Measurements from ENCODE around the gene IL24. TPM values are rescaled to one million over a fixed set of nuclear protein-coding genes. Genes with fewer than 3 reads are reported as not detected.

The IL24 gene
- total RNA-seq, 1 donor from 2014 or later, result not detected

GRCh38 chr1:206951318-206952100 lies 54.3 kb downstream of the IL24 start:
- no peak for DNase-seq (ENCODE audit: low spot score)

GRCh38 chr1:206952171-206952570 lies 54.9 kb downstream of the IL24 start:
- no peak for DNase-seq (ENCODE audit: low spot score)

GRCh38 chr1:206953126-206953525 lies 55.9 kb downstream of the IL24 start:
- DNase-seq (ENCODE audit: low spot score), result no peak

- no peak for DNase-seq (ENCODE audit: low spot score)
Measured at GRCh38 chr1:206953626-206954025, 56.4 kb downstream of the IL24 start.

Other genes starting within 250 kb of the IL24 start
- 20.7 TPM for gene MAPKAPK2, start 212.5 kb upstream of the IL24 start, total RNA-seq (ENCODE audit: insufficient read depth, low replicate concordance)
- not detected for gene IL19, start 126.7 kb upstream of the IL24 start, total RNA-seq (ENCODE audit: insufficient read depth, low replicate concordance)
- not detected for gene IL10, start 124.9 kb upstream of the IL24 start, total RNA-seq (ENCODE audit: insufficient read depth, low replicate concordance)
- 2.2 TPM for gene IL20, start 31.8 kb upstream of the IL24 start, total RNA-seq (ENCODE audit: insufficient read depth, low replicate concordance)
- gene FCMR, start 24.5 kb downstream of the IL24 start, total RNA-seq (ENCODE audit: insufficient read depth, low replicate concordance), result not detected
- 5.8 TPM for gene PIGR, start 49.0 kb downstream of the IL24 start, total RNA-seq (ENCODE audit: insufficient read depth, low replicate concordance)
- gene FCAMR, start 73.0 kb downstream of the IL24 start, total RNA-seq (ENCODE audit: insufficient read depth, low replicate concordance), result 2.2 TPM
- gene C1orf116, start 135.3 kb downstream of the IL24 start, total RNA-seq (ENCODE audit: insufficient read depth, low replicate concordance), result 2.2 TPM
- gene YOD1, start 153.8 kb downstream of the IL24 start, total RNA-seq (ENCODE audit: insufficient read depth, low replicate concordance), result 24.6 TPM
- 7.2 TPM for gene PFKFB2, start 155.8 kb downstream of the IL24 start, total RNA-seq (ENCODE audit: insufficient read depth, low replicate concordance)
- 2.9 TPM for gene C4BPB, start 191.4 kb downstream of the IL24 start, total RNA-seq (ENCODE audit: insufficient read depth, low replicate concordance)
- gene C4BPA, start 206.8 kb downstream of the IL24 start, total RNA-seq (ENCODE audit: insufficient read depth, low replicate concordance), result 3.6 TPM